NCI-H524 treated with DMSO at 0.1 percent for 48 hours (cell line): ENCODE data around the gene TMEM191C.
"Not testable (repeated sequence)": the region's sequence is repeated elsewhere in the genome, so short reads cannot be mapped to it uniquely, and the experiment has no call there.

Source experiments
- DNase-seq: peaks from one replicate; lab custom pipeline; 2025; lab: John Stamatoyannopoulos, UW

Gene TMEM191C

GRCh38 chr22:21467337-21468193 is at the start of gene TMEM191C:
Gene TMEM191C, plus strand, starts transcription at chr22:21467387. Its CDS starts 73 bp downstream, at chr22:21467460.
- DNase-seq: not testable (repeated sequence)

- DNase-seq: not testable (repeated sequence)
These were observed 49.3 kb upstream of the TMEM191C start for GRCh38 chr22:21417853-21418252.

- DNase-seq: not testable (repeated sequence)
These were observed 48.1 kb upstream of the TMEM191C start for GRCh38 chr22:21418974-21419638.

GRCh38 chr22:21420180-21420763 is 46.9 kb upstream of the TMEM191C start:
- DNase-seq: not testable (repeated sequence)

GRCh38 chr22:21424084-21424709 is 43.0 kb upstream of the TMEM191C start:
- not testable (repeated sequence) for DNase-seq

GRCh38 chr22:21434378-21435233 is 32.6 kb upstream of the TMEM191C start:
- DNase-seq: not testable (repeated sequence)

- DNase-seq: not testable (repeated sequence)
These were observed 31.0 kb upstream of the TMEM191C start for GRCh38 chr22:21435998-21436810.

- DNase-seq: not testable (repeated sequence)
These were observed 29.2 kb upstream of the TMEM191C start for GRCh38 chr22:21438013-21438412.

- DNase-seq: not testable (repeated sequence)
These were observed 27.1 kb upstream of the TMEM191C start for GRCh38 chr22:21440018-21440636.

- DNase-seq: not testable (repeated sequence)
These were observed 26.5 kb upstream of the TMEM191C start for GRCh38 chr22:21440676-21441075.

GRCh38 chr22:21441170-21441569 is 26.0 kb upstream of the TMEM191C start:
- DNase-seq: not testable (repeated sequence)

- not testable (repeated sequence) for DNase-seq
These were observed 25.1 kb upstream of the TMEM191C start for GRCh38 chr22:21442123-21442522.

- DNase-seq: not testable (repeated sequence)
These were observed 24.5 kb upstream of the TMEM191C start for GRCh38 chr22:21442646-21443045.

GRCh38 chr22:21443057-21443734 is 24.0 kb upstream of the TMEM191C start:
- DNase-seq: no peak

GRCh38 chr22:21443735-21444421 is 23.3 kb upstream of the TMEM191C start:
- DNase-seq: no peak

- DNase-seq: no peak
These were observed 22.3 kb upstream of the TMEM191C start for GRCh38 chr22:21444701-21445436.

- no peak for DNase-seq
These were observed 21.6 kb upstream of the TMEM191C start for GRCh38 chr22:21445437-21446127.
